HFFc6 (cell line): Measurements from ENCODE around the gene FZD1. TPM values are rescaled to one million over a fixed set of nuclear protein-coding genes. Genes with fewer than 3 reads are reported as not detected.
A peak's percentile ranks its signal among the peaks of the same experiment; 100 is the strongest.

Experiments
- DNase-seq: peaks from one replicate; pipeline ENCODE4 v3.0.0-alpha.2; 2018
- H3K27ac Mint-ChIP-seq: 2 replicates; pipeline ENCODE4 v1.8.0; 2020; ENCODE audit warnings: mild to moderate bottlenecking, mixed read lengths
- H3K27me3 Mint-ChIP-seq: 2 replicates; pipeline ENCODE4 v1.8.0; 2021; ENCODE audit warnings: mild to moderate bottlenecking, moderate library complexity, mixed read lengths; ENCODE audit not compliant: insufficient read depth
- H3K36me3 Mint-ChIP-seq: 2 replicates; pipeline ENCODE4 v1.8.0; 2021; ENCODE audit warnings: low read depth, mixed read lengths
- H3K4me1 Mint-ChIP-seq: 2 replicates; pipeline ENCODE4 v1.8.0; 2020; ENCODE audit warnings: low read depth, mixed read lengths
- H3K4me3 Mint-ChIP-seq: 2 replicates; pipeline ENCODE4 v1.8.0; 2020; ENCODE audit warnings: mild to moderate bottlenecking, moderate library complexity, mixed read lengths
- H3K9me3 Mint-ChIP-seq: 2 replicates; pipeline ENCODE4 v1.8.0; 2020; ENCODE audit warnings: mild to moderate bottlenecking, mixed read lengths
- total RNA-seq, 6 experiments: library from RNA; stranded (reverse); fragmentation: NEBNext Ultra II Directional; extraction: Animal tissue kit (Norgen Biotek cat#: 25700); gene quantifications; 2 replicates in 1 of 6; 3 replicates in 5 of 6; pipeline ENCODE4 v1.2.3, GENCODE V29; 2021
- TF ChIP-seq, protein P1 (sequence below): fragments of 200-600 bp; sonication (generic); IDR thresholded peaks from 2 replicates; pipeline ENCODE4 v1.5.0; 2021; ENCODE audit warnings: antibody characterized with exemption, mild to moderate bottlenecking

Gene FZD1
- total RNA-seq, 6 experiments from 2014 or later, result 9.0 to 11.1 (median 9.9) TPM

DNA sequence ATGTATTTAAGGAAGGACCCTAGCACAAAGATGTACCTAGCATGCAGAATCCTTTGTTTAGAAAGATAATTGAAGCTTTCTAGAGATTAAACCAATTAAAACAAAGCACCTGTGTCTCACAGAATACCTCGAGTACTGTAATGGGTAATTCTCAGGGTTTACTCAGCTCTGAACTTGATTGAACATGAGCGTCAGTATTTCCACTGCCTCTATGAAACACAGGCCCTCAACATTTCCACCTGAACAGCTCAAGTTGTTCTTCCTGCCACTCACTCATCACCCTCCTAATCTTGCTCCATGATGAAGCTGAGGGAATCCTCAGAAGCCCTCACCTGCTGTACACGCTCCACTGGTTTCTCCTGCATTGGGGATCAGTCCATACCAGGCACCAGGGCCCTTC is 33.7 kb upstream of the FZD1 start:
- Mint-ChIP-seq H3K4me3 (no peak overlapping the region), H3K27me3 (peaks cover 1% of the 10 kb centered on the region; the same call in 1 of the 2 replicates), H3K4me1 (peaks cover 55% of the 10 kb centered on the region)

DNA sequence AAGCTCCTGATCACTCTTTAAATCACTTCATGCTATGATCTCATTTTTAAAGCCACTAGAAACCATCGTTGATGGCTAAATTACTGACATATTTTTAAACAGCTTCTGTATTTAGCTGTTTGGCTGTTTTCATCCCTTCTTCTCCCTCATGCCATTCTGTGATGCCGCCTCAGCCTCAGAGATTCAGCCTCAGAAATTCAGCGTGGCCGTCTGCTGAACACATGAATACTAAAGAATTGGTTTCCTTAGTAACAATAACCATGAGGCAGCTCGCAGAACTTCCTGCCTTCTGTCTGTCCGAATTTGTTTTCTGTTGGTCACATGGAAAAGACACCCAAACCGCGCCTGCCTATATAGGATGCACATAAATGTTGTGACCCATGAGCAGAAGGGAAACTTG is 31.0 kb upstream of the FZD1 start:
- H3K27ac Mint-ChIP-seq, result no peak overlapping the region
- no peak for DNase-seq
- peaks cover 30% of the 10 kb centered on the region for H3K4me1 Mint-ChIP-seq
- TF ChIP-seq, protein P1, sequence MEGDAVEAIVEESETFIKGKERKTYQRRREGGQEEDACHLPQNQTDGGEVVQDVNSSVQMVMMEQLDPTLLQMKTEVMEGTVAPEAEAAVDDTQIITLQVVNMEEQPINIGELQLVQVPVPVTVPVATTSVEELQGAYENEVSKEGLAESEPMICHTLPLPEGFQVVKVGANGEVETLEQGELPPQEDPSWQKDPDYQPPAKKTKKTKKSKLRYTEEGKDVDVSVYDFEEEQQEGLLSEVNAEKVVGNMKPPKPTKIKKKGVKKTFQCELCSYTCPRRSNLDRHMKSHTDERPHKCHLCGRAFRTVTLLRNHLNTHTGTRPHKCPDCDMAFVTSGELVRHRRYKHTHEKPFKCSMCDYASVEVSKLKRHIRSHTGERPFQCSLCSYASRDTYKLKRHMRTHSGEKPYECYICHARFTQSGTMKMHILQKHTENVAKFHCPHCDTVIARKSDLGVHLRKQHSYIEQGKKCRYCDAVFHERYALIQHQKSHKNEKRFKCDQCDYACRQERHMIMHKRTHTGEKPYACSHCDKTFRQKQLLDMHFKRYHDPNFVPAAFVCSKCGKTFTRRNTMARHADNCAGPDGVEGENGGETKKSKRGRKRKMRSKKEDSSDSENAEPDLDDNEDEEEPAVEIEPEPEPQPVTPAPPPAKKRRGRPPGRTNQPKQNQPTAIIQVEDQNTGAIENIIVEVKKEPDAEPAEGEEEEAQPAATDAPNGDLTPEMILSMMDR, result no peak
- H3K27me3 Mint-ChIP-seq, result peaks cover 1% of the 10 kb centered on the region; the same call in 1 of the 2 replicates
- H3K36me3 Mint-ChIP-seq, result no peaks in the 10 kb centered on the region
- H3K9me3 Mint-ChIP-seq, result no peaks in the 10 kb centered on the region
- H3K4me3 Mint-ChIP-seq, result no peak overlapping the region

More for the DNA sequence above, 33.7 kb upstream of the FZD1 start:
- Mint-ChIP-seq H3K9me3 (peaks cover 8% of the 10 kb centered on the region), H3K36me3 (peaks cover 8% of the 10 kb centered on the region), H3K27ac (no peak overlapping the region)
- TF ChIP-seq, protein P1, result no peak
- DNase-seq, result no peak

DNA sequence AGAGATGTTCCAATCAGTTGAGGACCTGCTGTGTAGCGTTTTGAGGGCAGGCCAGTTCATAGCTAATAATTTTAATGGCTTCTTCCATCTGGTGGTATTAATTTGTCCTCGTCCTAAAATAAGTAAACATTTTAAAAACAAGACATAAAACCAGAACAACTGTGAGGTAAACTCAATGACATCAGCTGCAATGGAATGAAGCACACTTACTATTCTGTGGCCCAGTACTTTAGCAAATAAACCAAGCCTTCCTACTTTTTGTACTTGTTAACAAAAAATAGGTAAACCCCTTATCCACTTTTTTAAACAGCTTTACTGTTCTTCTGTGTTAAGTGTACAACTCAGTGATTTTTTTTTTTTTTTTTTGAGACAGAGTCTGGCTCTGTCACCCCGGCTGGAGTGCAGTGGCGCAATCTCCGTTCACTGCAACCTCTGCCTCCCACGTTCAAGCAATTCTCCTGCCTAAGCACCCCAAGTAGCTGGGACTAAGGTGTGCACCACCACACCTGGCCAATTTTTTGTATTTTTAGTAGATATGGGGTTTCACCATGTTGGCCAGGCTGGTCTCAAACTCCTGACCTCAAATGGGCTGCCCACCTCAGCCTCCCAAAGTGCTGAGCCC is 28.9 kb upstream of the FZD1 start:
- TF ChIP-seq, protein P1, result no peak
- H3K27me3 Mint-ChIP-seq, result peaks cover 1% of the 10 kb centered on the region; the same call in 1 of the 2 replicates
- H3K9me3 Mint-ChIP-seq, result no peaks in the 10 kb centered on the region
- no peak overlapping the region for H3K27ac Mint-ChIP-seq
- H3K4me3 Mint-ChIP-seq, result no peak overlapping the region
- DNase-seq, result no peak
- no peaks in the 10 kb centered on the region for H3K36me3 Mint-ChIP-seq
- H3K4me1 Mint-ChIP-seq, result peaks cover 28% of the 10 kb centered on the region

DNA sequence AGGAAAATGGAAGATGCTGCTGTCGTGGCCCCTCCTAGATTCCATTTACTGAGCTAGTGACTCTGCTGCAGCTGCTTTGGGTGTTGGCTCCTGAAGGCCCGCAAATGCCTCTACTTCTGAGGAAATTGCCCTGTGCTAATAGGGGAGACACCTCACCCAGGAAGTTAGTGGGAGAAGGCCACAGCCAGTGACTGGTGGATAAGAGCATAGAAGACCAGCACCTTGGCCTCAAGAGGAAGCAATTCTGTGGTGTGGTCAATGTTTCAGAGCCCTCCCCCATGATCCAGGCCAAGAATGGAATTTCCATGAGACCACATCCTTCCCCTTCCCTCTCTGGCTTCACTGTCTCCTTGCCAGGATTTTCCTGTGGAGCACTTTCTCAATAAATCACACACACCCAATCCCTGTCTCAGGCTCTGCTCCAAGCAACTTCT is 25.0 kb upstream of the FZD1 start:
- TF ChIP-seq, protein P1, result no peak
- H3K36me3 Mint-ChIP-seq, result no peaks in the 10 kb centered on the region
- peaks cover 62% of the 10 kb centered on the region for H3K4me1 Mint-ChIP-seq
- DNase-seq, result peak; percentile 74
- H3K9me3 Mint-ChIP-seq, result no peaks in the 10 kb centered on the region
- H3K4me3 Mint-ChIP-seq, result peak overlapping the region; percentile 62
- H3K27me3 Mint-ChIP-seq, result no peaks in the 10 kb centered on the region
- H3K27ac Mint-ChIP-seq, result peak overlapping the region; percentile 88

DNA sequence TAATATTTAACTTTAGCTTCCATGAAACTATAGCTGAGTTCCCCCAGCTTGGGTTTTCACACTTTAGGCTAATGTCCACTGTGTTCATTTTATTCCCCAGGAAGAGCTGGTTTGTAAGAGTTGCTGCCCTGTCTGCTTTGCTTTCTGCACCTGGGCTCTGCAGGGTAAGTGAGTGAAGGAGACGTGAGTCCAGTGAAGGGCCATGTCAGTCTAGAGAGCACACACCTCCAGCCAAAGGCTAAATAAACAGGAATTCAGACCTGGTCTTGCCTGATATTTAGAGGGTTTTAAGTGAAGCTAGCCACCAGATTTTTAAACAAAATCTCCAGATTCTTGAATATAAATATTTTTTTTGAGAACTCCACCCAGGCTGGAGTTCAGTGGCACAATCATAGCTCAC is 24.5 kb upstream of the FZD1 start:
- Mint-ChIP-seq H3K9me3 (no peaks in the 10 kb centered on the region), H3K4me1 (peaks cover 67% of the 10 kb centered on the region), H3K27me3 (no peaks in the 10 kb centered on the region; the same call in 1 of the 2 replicates), H3K36me3 (no peaks in the 10 kb centered on the region), H3K27ac (0 out of 2 replicates have a peak overlapping the region, but pooled peaks have one; percentile 49), H3K4me3 (peak overlapping the region; percentile 62)
- TF ChIP-seq, protein P1, result no peak
- DNase-seq, result no peak
